CD4-positive, alpha-beta T cell treated with Interleukin-6 at 100 ng/mL for 8 hours (primary cell): ENCODE results near the gene SNTB2.
"Not testable (repeated sequence)": the region's sequence is repeated elsewhere in the genome, so short reads cannot be mapped to it uniquely, and the experiment has no call there.

Experiments
- DNase-seq: peaks from one replicate; pipeline ENCODE4 v3.0.0-alpha.2; 2020; ENCODE audit warnings: mixed read lengths, low spot score

Gene SNTB2

DNA sequence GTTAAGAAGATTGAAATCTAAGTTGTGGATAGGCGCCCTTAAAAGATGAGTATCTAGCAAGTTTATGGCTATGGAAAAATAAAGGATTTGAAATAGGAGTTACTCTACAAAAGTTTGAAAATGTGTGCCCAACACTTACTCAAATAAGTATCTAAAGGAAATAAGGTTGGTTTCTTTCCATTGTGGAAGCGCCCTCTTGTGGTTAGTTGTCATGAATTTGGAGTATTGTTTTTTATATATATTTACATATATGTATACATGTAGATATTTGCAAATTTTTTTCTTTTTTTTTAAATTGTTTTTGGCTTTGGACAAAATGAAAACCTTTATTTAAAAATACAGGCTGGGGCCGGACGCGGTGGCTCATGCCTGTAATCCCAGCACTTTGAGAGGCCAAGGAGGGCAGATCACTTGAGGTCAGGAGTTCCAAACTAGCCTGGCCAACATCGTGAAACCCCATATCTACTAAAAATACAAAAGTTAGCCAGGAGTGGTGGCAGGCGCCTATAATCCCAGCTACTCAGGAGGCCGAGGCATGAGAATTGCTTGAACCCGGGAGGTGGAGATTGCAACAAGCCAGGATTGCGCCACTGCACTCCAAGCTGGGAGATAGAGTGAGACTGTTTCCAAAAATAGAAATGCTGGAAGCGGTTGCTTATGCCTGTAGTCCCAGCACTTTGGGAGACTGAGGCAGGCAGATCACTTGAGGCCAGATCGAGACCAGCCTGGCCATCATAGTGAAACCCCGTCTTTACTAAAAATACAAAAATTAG lies 100.2 kb downstream of the SNTB2 start:
- peak; percentile 60 for DNase-seq

DNA sequence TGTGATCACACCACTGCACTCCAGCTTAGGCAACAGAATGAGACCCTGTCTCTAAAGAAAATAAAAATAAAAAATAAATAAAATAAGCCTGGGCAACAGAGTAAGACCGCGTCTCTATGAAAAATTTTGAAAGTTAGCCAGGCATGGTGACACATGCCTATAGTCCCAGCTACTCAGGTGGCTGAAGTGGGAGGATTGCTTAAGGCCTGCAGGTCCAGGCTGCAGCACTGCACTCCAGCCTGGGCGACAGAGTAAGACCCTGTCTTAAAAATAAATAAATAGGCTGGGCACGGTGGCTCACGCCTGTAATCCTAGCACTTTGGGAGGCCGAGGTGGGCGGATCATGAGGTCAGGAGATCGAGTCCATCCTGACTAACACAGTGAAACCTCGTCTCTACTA lies 104.7 kb downstream of the SNTB2 start:
- DNase-seq, result not testable (repeated sequence)

DNA sequence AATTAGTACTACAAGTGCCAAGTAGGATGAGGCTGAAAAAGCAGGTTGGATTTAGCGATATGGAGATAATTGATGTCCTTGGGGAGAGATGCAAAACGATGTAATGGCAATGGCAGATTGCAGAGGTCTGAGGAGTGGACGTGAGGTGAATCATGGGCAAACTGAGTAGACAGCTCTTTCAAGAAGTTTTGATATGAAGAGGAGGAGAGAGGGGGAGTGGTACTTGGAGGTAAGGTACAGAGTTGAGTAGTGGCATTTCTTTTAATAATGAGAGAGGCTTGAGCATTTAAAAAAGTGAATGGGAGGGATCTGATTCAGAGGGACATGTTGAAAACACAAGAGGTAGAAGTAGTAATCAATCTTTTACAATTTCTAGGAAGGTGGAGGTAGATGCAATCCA lies 106.4 kb downstream of the SNTB2 start:
- no peak for DNase-seq

DNA sequence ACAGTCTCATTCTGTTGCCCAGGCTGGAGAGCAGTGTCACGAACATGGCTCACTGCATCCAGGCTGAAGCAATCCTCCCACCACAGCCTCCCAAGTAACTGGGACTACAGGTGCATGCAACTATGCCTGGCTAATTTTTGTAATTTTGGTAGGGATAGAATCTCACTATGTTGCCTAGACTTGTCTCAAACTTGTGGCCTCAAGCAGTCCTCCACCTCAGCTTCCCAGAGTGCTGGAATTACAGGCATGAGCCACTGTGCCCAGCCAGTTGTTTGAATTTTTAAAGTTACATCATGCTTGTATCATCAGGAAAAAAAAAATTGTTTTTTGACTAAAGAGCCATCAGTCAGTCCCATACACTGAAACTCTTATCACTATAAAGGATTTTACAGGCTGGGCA lies 107.1 kb downstream of the SNTB2 start:
- no peak for DNase-seq

DNA sequence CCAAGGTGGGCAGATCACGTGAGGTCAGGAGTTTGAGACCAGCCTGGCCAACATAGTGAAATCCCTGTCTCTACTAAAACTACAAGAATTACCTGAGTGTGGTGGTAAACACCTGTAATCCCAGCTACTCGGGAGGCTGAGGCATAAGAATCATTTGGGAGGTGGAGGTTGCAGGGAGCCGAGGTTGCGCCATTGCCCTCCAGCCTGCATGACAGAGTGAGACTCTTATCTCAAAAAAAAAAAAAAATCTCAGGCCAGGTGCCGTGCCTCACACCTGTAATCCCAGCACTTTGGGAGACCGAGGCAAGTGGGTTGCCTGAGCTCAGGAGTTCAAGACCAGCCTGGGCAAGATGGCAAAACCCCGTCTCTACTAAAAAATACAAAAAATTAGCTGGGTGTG lies 109.8 kb downstream of the SNTB2 start:
- DNase-seq, result not testable (repeated sequence)

DNA sequence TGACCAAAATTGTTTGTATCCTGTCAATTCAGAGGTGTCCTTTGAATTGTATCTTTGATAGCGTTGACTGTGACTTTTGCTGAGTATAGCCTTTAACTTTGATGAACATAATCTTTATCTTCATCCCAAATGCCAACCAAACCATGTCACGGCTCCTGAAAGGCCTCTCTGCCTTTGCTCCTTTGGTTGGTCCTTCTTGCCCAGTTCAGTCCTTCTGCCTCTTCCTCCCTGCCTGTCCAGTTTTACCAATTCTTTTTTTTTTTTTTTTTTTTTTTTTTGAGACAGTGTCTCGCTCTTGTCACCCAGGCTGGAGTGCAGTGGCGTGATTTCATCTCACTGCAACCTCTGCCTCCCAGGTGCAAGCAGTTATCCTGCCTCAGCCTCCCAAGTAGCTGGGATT lies 111.3 kb downstream of the SNTB2 start:
- DNase-seq, result no peak

DNA sequence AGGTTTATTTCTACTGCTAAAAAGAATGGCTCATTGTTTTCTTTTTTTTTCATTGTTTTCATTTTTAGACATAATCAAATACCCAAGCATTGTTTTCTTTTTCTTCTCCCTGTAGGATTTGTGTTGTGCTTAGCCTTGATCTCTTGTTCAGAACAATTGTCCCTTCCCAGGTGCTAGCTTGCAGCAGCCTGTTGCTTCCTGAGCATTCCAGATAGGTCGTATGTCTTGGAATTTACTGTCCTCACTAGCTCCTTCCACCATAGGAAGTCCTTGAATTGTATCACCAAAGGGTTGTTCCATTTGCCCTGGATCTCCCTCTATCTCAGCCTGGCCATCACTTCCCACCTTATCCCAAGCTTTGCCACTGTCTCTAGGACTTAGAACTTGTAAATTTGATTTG lies 114.2 kb downstream of the SNTB2 start:
- no peak for DNase-seq

DNA sequence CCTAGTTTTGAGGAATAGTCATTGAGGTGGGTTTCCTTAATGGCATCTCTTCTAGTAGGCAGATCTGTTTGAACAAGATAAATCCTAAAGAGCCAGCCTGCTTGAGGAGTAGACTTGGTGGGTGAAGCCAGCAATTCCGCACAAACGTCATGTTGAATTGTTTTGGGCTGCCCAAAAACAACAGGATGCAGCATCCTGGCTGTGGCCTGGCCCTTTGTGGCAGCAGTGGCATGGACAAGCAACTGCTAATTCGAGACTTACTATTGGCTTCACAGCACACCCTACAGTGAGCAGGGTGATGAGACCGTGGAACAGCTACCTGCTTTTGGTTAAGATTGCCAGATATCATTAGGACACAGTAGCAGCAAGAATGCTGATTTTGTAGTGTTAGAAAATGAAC lies 114.9 kb downstream of the SNTB2 start:
- no peak for DNase-seq

DNA sequence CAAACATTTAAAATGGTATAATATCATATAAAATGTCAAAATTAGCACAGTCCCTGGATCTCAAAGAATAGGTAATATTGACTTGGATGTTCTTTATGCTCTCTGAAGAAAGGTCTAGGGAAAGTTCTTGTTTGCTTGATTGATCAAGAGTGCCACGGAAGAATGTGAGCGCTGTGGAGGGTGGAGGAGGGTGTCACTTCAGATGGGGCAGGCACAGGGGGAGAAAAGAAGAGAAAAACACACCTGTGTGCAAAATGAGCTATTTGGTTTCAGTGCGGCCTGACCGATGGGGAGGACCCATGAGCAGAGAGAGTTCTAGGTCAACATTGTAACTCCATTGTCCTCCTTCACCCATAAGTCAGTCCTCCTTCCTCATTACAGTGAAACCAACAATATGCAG lies 115.3 kb downstream of the SNTB2 start:
- no peak for DNase-seq

DNA sequence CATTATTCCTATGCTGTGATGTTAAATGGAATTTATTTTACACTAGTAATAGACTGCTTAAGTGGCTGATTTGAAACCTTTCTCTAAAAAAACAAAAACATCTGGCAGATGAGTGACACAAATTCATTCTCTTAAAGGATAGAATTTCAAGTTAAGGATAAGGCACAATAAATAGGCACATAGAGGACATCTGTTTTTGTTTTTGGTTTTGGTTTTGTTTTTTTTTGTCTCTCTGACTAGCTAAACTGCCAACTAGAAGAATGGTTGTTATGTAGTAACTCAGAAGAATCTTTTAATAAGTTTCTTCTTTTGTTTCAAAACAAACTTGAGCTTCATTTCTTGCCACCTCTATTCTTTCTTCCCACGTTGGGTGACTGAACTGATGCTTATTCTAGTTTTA lies 119.1 kb downstream of the SNTB2 start:
- DNase-seq, result no peak

DNA sequence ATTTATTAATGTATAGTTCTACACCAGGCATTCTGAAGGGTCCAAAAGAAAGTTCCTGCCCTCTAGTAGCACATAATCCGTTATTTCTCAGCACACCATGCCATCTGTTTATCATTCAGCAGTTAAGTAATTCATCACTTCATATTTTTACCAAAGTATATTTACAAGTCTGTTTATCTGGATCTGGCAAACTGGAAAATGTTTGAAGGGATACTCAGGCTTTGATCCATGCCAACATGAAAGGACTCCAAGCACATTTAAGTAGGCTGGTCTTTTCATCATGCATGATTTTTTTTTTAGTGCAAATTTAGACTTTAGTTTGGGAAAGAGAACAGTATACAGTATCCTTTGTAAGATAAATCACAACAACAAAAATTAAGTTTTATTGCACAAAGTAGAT lies 120.1 kb downstream of the SNTB2 start:
- no peak for DNase-seq

DNA sequence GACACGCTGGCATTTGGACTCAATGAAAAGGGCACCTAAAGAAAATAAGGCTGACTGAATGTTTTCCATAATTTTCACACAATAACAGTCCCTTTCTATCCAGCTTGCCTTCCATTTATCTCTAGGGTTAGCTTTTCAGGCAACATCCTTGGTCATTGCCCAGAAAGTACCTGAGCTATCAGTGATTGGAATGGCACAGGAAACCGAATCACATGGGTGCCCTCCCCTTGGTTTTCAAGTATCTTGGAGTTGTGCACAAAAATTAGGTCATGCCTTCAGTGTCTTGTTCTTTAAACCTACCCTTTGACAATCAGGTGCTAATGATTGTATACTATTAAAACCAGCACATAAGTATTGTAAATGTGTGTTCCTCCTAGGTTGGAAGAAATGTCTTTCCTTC lies 120.9 kb downstream of the SNTB2 start:
- DNase-seq, result no peak

DNA sequence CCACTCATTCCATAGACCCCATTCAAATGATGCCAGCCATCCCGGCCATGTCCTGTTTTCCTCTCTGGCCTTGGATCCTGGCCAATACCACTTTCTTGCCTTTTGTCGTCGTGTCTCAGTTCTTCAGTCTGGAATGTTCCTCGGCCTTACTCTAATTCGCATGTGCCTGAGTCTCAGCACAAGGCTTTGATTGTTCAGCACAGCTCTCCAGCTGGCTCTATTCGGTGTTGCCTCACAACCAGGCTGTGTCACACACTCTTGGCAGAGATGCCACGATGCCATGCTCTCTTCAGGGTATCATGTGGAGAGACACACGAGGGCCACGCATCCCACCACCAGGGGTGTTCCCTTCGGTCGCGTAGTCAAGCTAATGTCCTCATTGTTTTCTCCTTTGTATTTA lies 122.4 kb downstream of the SNTB2 start:
- no peak for DNase-seq

DNA sequence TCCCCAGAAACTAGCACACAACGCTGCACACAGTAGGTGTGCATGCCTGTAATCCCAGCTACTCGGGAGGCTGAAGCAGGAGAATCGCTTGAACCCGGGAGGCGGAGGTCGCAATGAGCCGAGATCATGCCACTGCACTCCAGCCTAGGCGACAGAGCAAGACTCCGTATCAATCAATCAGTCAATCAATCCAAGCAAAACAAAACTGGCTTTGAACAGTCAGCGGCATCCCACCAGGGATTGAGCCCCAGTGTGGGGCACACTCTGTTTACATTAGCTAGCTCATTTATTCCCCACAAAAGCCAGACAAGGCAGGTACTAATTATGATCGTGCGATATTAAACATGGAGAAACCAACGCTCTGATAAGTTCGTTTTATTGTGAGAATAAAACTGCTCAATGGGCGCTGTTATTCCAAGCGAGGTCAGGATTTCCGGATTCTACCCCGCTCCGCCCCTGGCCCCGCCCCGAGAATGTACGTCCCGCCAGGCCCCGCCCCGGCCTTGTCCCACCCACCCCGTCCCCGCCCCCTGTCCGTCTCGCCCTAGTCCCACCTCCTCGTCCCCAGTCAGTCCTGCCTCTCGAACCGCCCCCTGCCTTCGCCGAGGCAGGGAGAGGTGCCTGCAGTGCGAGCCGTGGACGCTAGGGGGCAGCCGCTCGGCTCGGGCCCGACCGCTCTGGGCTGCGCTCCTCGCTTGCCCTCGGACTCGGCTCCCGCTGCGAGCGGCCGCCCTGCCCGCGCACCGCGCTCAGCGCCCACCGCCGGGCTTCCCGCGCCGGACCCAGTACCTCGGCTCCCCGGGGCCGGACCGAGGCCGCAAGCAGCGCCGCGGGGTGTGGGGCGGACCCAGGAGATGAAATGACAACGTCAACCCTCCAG lies 123.9 kb downstream of the SNTB2 start, which contains the start of gene VPS4A:
Gene VPS4A (plus strand): TSS at position 698 of the 880 bp plus-strand sequence. CDS start 162 bp downstream, at position 860.
- peak; percentile 97 for DNase-seq

DNA sequence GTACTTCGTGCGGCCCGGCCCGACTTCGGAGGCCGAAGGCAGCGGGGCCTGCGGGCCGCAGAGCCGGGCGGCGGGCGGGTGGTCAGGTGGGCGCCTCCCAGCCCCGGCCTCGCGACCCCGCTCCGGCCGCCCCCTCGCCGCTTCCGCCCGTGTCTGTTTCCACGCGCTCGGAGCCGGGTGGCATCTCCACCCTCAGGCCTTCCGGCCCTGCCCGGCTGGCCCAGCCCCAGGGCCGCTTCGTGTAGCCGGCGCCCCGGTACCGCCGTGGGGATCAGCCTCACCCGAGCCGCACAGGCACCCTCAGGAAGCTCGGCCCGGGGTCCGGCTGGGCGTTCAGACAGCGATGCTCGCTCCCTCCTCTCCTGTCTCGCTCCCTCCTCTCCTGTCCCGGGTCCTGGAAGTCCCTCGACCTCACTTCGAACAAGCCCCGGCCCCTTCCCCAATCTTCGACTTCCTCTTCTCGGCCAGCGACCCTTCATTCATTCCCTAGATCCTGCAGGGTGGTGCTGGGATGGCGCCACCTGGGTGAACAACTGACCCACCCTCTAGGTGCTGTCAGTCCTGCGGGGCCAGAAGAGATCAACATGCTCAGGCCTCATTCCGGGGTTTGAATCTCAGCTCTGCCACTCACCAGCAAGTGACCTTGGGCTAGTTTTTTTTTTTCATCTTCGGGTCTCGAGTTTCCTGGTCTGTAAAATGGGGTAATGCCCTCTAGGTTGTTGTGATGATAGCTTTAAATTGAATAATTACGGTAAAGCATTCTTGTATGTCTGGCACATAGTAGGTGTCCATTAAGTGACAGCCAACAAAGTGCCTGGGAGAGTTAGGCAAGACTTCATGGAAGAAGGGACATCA lies 124.8 kb downstream of the SNTB2 start:
- peak; percentile 24 for DNase-seq

DNA sequence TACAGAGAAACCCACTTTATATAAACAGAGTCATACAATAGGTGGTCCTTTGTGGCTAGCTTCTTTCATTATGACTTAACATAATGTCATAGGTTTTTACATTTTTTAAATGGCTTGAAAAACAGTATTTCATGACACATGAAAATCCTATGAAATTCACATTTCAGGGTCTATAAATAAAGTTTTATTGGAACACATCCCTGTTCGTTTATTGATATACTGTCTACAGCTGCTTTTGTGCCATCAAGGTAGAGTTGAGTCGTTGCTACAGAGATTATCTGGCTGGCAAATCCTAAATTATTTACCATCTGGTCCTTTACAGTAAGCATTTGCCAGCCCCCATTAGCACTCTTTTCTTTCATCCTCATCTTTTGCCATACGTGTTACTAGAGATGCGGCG lies 126.5 kb downstream of the SNTB2 start:
- no peak for DNase-seq

DNA sequence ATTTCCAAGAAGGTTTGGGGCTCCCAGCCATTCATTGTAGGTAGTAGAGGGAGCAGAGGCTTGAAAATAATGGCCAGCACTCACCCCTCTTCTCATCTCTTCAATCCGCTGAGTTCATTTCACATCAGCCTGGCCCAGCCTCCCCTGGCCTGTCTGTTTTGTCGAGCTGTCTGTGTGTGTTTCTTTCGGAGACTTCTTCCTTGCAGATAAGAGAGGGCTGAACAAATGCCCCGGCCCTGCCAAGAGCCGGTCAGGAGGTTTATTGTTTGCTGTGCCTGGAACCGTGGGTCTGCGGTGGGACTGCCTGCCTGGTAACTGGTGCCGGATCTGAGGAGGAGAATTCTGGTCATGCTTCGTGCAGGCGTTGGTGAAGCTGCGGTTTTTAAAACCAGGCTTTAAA lies 127.6 kb downstream of the SNTB2 start:
- DNase-seq, result no peak

DNA sequence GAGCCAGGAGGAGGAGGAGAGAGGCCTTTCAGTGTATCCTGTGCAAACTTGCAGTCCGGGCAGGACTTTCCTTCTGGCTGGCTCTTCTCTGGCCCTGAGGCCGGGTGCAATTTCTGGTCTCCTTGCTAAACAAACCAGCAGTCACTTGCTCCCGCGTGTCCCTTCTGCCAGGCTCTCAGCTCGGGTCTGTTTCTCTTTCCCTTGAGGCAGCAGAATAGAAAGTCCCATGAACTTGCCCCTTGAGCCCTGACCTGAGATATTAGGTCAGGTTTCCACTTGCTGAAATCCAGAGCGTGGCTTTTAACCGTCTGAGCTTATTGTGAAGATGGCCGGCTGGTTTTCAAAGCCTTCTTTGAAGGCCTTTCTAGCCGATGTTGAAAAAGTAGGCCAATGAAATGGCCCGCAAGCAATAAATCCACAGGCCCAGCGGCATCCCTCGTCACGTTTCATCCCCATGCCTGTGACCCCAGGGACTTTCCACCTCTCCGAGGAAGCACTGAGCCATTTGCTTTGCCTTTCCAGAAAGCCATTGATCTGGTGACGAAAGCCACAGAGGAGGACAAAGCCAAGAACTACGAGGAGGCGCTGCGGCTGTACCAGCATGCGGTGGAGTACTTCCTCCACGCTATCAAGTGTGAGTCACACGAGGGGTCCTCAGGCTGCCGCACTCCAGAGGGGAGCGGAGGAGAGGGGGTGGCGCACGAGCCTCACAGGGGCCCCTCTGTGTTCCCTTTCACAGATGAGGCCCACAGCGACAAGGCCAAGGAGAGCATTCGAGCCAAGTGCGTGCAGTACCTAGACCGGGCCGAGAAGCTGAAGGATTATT lies 128.7 kb downstream of the SNTB2 start:
- DNase-seq, result no peak

DNA sequence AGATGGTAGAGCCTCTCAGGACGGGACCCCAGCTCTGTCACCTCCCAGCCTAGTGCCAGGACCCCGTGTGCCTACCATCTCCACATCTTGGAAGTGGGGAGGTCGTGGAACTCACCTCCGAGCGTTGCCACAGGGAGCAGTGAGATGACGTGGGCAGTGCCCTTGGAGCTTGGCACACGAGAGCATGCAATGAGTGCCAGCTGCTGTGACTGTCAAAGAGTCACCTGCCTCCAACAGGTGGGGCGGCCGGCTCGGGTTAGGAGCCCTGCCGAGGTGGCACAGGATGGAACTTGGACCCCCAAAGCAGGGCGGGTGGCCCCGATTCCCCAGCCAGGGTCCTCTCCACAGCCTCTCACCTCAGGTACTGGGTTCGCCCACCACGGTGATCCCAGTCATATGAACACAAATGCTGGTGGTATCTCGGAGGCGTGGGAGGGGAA lies 129.7 kb downstream of the SNTB2 start:
- DNase-seq, result no peak

DNA sequence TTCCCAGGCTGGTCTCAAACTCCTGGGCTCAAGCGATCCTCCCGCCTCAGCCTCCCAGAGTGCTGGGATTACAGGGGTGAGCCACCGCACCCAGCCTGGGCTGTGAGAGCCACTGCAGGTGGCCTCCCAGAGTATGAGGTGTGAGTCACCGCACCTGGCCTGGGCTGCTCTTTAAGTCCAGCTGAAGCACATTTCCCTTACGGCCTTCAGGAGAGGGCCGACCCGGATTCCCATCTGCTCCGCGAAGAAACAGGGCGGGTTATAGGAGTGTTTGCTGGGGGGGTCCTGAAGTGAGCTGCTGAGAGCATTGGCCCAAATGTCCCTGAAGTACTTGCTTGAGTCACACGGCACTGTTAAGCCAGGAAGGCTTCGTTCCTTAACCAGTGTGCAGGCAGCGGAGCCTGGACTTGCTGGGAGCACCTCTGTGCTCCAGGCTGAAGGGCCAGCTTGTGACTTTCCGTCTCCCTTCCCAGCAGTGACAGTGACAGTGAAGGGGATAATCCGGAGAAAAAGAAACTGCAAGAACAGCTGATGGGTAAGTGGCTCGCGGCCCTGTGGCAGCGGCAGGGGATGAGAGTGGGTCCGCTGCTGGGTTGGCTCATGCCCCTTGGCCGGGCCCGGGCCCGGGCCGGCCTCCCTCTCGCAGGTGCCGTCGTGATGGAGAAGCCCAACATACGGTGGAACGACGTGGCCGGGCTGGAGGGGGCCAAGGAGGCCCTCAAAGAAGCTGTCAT lies 131.4 kb downstream of the SNTB2 start:
- no peak for DNase-seq

DNA sequence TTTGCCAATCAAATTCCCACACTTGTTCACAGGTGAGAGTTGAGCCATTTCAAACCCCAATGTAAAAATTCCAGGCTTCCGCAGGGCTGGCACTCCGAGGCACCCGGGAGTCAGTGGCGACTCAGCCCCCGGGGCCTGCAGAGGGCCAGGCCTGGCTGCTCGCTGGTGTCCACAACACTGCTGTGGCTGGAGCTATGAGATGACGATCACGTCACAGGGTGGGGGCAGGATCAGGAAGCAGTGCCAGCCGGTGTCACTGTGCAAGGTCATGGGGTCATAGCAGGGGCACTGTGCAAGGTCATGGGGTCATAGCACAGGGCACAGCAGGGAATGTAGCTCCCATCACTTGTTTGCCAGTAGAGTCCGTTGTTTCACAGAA lies 131.9 kb downstream of the SNTB2 start:
- no peak for DNase-seq
